ENCODE measurements around the gene HLA-C.
"Not testable (repeated sequence)": the region's sequence is repeated elsewhere in the genome, so short reads cannot be mapped to it uniquely, and the experiment has no call there.

The HLA-C gene

GRCh38 chr6:31271641-31272357, at the start of gene HLA-C:
HLA-C (minus strand) TSS chr6:31272092; CDS start chr6:31272071, 21 bp downstream.
- DNase-seq: peak; percentile 63

DNA sequence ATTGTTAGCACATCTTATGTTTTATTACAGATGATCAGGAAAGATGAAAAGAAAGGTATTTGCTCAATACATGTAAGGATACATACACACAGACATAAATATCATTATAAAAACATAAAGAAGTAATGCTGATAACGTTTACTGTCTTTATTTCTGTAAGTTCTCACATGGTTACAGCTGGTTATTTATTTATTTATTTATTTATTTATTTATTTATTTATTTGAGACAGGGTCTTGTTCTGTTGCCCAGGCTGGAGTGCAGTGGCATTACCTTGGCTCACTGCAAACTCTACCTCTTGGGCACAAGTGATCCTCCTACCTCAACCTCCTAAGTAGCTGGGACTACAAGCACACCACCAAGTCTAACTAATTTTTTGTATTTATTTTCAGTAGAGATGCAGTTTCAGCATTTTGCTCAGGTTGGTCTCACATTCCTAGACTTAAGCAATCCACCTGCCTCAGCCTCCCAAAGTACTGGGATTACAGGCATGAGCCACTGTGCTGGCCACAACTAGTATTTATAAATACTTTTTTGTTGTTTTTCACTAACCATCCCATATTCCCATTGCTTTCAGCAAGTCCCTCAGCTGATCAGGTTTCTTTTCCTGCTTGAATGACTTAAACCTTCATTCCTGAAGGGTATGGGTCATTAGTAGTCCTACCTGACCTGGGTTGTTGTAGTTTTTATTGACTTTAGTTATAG, 49.3 kb upstream of the HLA-C start:
- DNase-seq: no peak

- no peak for DNase-seq
Observed at GRCh38 chr6:31317036-31317435, 45.1 kb upstream of the HLA-C start.

- DNase-seq: no peak
Observed at GRCh38 chr6:31309641-31310040, 37.7 kb upstream of the HLA-C start.

DNA sequence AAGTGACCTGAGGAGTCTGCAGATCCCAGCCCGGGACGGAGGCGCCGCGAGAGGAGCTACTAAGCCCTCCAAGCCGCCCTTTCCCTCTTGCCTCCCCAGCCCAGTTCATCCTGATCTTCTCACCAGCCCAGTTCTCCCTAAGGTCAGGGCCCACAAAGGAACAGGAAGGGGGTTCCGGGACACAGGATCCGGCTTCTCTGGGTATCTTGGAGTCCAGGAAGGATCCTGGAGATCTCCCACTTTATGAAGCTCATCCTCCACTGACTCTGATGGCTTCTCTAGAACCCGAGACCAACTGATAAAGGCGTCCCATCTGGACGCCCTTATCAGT, 36.9 kb upstream of the HLA-C start:
- no peak for DNase-seq

DNA sequence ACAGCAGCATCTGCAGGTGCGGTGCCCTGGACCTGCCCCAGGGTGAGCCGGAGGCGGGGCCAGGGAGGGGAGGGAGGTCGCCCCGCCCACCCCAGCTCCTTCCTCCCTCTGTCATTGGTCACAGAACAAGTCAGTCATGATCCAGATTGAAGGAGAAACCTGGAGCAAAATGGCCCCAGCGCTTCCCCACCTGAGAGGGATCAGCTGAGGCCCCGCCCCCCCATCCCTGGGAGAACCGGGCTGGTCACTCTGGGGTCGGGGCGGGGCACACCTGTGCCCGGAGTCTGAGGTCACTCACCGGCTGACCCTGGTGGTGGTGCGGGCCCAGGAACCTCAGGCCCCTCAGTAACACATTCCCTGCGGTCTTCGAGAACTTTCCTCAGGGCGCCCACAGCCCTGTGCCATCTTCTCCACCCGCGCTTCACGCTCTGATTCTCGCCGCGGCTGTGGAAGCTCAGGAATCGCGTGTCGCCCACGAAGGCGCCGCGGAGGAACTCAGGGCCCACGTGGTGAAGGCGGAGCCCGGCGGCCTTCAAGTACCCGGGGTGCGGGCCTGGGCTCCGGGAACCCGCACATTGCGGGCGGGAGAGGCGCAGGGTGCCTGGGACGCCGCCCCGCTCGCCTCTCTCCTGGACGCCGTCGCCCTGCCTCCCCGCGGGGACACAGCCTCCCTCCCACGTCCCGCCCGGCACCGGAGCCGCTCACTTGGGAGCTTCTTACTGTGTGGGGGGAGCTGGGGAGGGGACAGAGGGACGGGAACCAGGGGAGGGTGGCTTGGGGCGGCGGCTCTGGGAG, 36.4 kb upstream of the HLA-C start:
- no peak for DNase-seq

DNA sequence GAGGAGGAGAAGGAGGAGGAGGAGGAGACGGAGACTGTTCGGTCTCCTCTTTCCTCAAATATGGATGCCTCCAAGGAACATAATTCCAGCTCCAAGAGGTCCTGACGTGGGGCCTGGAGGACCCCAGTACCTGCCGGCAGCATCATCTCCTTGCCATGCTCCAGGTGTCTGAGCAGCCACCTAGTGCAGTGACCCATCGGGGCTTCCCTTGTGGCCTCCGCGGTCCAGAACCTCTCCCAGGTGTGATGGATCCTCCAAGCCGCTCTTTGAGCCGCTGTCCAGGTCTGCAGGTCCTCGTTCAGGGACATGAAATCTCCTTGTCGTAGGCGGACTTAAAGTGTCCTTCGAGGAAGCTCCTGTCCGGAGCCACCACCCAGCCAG, 35.8 kb upstream of the HLA-C start:
- no peak for DNase-seq

- DNase-seq: no peak
Observed at GRCh38 chr6:31305703-31306219, 33.9 kb upstream of the HLA-C start.

DNA sequence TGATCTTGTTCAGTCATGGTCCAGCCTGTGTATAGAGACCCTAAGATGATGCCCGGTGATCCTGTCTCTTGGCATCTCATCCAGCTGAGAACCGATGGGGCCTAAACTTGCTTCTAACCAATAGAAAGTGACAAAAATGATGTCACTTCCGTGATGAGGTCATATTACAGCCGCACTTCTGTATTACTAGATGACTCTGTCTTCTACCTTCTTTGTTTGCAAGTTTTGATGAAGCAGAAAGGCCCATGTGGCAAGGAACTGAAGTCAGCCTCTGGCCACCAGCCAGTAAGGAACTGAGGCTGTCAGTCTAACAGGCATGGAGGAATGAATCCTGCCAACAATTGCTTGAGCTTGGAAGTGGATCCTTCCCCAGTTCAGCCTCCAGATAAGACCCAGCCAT, 32.8 kb upstream of the HLA-C start:
- DNase-seq: no peak

DNA sequence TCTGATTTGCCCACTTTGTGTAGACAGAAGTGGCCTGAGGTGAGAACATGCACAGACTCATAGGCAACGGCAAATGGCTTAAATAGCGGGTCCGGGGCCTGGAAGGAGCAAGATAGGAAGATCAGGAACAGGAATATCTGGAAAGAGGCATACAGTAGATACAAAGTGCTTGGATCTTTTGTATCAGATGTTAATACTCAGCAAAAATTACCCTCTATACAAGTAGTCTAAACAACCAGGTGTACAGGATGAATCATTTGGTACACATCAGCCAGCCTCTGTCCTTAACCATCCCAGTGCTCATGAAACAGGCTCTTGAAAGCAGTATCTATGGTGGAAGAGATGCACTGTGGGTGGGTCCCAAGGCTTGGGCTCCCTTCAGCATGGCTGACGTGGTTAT, 28.9 kb upstream of the HLA-C start:
- DNase-seq: no peak

- no peak for DNase-seq
Observed at GRCh38 chr6:31299947-31300346, 28.1 kb upstream of the HLA-C start.

- no peak for DNase-seq
Observed at GRCh38 chr6:31299511-31299910, 27.6 kb upstream of the HLA-C start.

DNA sequence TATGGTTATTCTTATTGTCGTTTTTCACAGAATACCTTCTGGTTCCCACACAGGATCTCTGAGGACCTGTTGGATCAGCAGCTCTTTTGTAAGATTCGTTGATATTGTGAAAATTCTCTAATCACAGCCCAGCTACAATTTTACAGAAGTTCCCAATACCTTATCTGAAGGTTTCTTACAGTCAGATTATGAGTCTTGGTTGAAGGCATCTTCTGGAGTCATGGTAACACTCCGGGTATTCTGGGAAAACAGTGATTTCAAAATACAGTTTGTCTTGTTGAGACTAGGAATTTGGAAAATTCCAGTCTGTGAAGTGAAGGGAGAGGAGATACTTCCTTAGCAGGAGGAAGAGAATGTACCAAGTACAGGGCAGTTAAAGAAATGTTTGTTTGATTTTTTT, 22.2 kb upstream of the HLA-C start:
- DNase-seq: no peak

DNA sequence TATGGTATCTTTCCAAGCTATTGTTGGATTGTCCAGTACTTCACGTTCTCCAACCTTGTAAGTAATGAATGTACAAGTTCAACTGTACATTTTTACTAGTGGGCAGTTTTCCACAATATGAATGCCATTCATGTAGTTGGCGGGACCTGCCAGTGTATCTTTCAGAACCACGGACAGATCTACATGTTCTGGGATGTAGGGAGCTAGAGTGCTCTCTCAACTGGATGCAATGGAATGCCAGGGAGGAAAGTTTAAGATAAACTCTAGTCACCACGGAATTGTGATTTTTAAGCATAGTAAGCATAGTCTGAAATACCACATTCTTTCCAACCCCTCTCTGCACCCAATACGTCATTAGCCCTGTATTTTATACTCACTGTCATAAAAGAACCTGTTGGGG, 21.5 kb upstream of the HLA-C start:
- no peak for DNase-seq

DNA sequence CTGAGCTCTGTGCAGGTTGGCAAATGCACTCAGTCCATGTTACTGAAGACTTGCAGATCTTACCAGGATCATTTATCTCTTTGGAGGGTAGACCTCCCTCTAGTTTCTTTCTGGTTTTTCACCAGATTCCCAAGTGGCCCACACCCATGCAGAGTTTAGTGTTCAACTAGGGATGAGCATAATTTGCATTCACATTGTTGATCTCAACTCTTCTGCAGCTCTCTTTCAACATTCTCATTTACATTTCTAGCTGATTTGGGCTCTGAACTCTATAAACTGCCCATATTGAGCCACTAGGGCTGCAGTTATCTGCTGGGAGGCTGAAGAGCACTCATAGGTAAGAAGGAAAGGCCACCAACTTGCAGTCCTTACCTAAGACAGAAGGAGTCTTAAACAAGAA, 17.9 kb upstream of the HLA-C start:
- DNase-seq: no peak

DNA sequence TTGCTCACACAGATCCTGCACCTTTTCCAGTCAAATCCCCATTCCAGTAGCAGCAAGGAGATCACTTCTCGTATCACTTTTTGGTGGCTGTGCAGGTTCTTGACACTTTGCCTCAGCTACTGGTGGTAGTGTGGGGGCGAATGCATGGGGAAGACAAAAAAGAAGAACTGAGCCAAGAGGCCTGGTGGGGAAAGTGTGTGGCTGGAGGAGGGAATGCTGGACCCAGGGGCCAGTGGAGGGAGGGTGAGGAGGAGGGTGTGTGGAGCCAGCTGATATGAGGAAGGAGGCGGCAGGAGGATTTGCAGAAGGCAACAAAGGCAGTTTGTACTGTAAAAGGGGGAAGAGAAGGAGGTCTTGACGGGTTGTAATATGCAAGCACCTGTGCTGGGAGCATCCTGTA, 15.7 kb upstream of the HLA-C start:
- no peak for DNase-seq

DNA sequence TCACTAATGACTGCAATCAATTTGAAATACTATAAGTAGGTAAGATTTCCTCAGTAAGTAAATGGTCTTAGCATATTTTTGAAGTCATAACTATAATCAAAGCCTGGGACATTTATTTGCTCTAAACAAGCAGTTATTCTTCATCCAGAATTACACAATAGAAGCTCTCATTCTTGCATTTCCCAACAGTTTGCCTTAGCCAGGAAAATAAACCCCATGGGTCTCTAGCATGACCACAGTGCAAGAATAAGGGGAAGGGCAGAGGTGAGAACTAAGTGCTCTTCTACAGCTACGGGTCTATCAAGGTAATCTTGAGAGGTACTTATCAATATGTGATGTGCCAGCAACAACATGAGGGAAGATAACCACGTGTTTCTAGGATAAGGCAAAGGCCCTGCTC, 14.1 kb upstream of the HLA-C start:
- no peak for DNase-seq

GRCh38 chr6:31285486-31285885, 13.6 kb upstream of the HLA-C start:
- no peak for DNase-seq

GRCh38 chr6:31279647-31280046, 7.8 kb upstream of the HLA-C start:
- DNase-seq: not testable (repeated sequence)

DNA sequence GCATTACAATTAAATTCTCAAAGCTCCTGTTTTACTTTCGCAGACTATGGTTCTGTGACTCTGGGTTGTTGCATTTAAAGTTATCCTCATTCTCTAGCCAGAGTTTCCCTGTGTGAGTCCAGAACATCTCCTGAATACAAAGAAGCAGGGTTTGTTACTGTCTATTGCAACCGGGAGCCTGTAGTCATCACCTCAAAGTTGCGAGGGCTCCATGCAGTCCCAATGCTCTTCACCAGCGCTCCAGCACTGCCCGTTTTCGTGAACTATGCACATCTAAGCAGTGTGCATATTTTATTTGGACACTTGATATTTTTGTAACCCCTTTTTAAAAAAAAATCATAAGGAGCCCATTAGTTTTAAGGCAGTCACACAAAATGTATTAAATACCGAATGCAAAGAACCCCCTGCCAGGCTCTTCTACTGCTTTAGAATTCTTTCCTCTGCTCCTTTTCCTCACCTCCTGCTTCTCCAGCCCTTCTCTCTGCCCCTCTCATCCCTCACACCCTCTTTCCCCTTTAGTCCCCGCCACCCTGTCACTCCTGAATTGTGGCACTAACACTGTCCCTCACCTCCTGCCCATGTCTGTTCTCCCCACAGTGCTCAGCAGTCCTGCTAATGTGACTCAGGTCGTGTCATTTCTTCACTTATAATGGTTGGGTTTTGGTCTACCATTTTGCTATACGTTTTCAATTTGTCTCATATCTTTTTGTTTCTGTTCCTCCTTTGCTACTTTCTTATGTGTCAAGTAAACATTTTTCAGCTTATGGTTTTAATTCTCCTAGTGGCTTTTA, 1.1 kb upstream of the HLA-C start:
- no peak for DNase-seq

- no peak for DNase-seq
Observed at GRCh38 chr6:31272436-31272835, 544 bp upstream of the HLA-C start.

- DNase-seq: no peak
Observed at GRCh38 chr6:31270788-31271640, 878 bp downstream of the HLA-C start.
